Activated CD4-positive, alpha-beta memory T cell treated with anti-CD3 and anti-CD28 coated beads for 36 hours (primary cell): ENCODE results near the gene OR3A1. TPM values are rescaled to one million over a fixed set of nuclear protein-coding genes. Genes with fewer than 3 reads are reported as not detected.
"Not testable (repeated sequence)": the region's sequence is repeated elsewhere in the genome, so short reads cannot be mapped to it uniquely, and the experiment has no call there.

ENCODE experiments used
- CTCF ChIA-PET: fragments of 350-600 bp; sonication (Branson Sonifier 250); formaldehyde crosslinking; loops from one replicate; lab custom pipeline; 2021; ENCODE audit warnings: antibody characterized with exemption, inconsistent platforms; lab: Charles Lee
- POLR2A ChIA-PET: fragments of 350-600 bp; sonication (Branson Sonifier 250); formaldehyde crosslinking; loops from one replicate; lab custom pipeline; 2021; ENCODE audit warnings: antibody characterized with exemption; lab: Charles Lee
- DNase-seq: peaks from one replicate; pipeline ENCODE4 v3.0.0-alpha.2; 2020
- H3K27ac Mint-ChIP-seq: one replicate; pipeline ENCODE4 v1.8.0; 2021; ENCODE audit warnings: mixed read lengths
- H3K27me3 Mint-ChIP-seq: one replicate; pipeline ENCODE4 v1.8.0; 2021; ENCODE audit warnings: mixed read lengths
- H3K36me3 Mint-ChIP-seq: one replicate; pipeline ENCODE4 v1.8.0; 2021; ENCODE audit warnings: mixed read lengths
- H3K4me1 Mint-ChIP-seq: one replicate; pipeline ENCODE4 v1.8.0; 2021; ENCODE audit warnings: low read depth, mixed read lengths
- H3K4me3 Mint-ChIP-seq: one replicate; pipeline ENCODE4 v1.8.0; 2021; ENCODE audit warnings: mild to moderate bottlenecking, mixed read lengths
- H3K9me3 Mint-ChIP-seq: one replicate; pipeline ENCODE4 v1.8.0; 2021; ENCODE audit warnings: mixed read lengths
- intact Hi-C: fragments of 100-400 bp; cut with micrococcal nuclease; formaldehyde crosslinking; loops from one replicate; pipeline ENCODE4 v1.15.1; 2023
- total RNA-seq, 2 experiments: library from RNA; stranded (reverse); gene quantifications; one replicate each; pipeline ENCODE4 v1.2.3, GENCODE V29; 2021

Gene OR3A1, protein sequence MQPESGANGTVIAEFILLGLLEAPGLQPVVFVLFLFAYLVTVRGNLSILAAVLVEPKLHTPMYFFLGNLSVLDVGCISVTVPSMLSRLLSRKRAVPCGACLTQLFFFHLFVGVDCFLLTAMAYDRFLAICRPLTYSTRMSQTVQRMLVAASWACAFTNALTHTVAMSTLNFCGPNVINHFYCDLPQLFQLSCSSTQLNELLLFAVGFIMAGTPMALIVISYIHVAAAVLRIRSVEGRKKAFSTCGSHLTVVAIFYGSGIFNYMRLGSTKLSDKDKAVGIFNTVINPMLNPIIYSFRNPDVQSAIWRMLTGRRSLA
- under 1 TPM in 1 of 2 experiments, not detected in 1; 0.26 TPM for total RNA-seq

- no peak for DNase-seq
- Mint-ChIP-seq H3K4me3 (no peak within 1 kb of the TSS), H3K27ac (no peak within 1 kb of the TSS), H3K36me3 (no peaks in the 10 kb centered on the region), H3K9me3 (peaks cover 3% of the 10 kb centered on the region), H3K27me3 (peaks cover 7% of the 10 kb centered on the region), H3K4me1 (no peaks in the 10 kb centered on the region)
- intact Hi-C loops: no loop called here
- POLR2A ChIA-PET: no interaction called here
- CTCF ChIA-PET: no interaction called here
Measured at GRCh38 chr17:3298260-3298659, at the start of gene OR3A1. OR3A1 (minus strand) TSS chr17:3298360; CDS start chr17:3292582, 5,778 bp downstream.

DNA sequence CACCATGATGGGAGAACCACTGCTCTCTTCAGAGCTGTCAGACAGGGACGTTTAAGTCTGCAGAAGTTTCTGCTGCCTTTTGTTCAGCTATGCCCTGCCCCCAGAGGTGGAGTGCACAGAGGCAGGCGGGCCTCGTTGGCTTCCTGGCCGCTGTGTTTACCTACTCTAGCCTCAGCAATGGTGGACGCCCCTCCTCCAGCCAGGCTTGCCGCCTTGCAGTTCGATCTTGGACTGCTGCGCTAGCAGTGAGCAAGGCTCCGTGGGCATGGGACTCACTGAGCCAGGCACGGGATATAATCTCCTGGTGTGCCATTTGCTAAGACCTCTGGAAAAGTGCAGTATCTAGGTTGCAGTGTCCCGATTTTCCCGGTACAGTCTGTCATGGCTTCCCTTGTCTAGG is 44.6 kb upstream of the OR3A1 start:
- POLR2A ChIA-PET, H3K36me3 Mint-ChIP-seq, CTCF ChIA-PET, intact Hi-C loops, H3K27ac Mint-ChIP-seq, DNase-seq, H3K4me3 Mint-ChIP-seq, H3K4me1 Mint-ChIP-seq: not testable (repeated sequence)
- Mint-ChIP-seq H3K27me3 (peaks cover 29% of the 10 kb centered on the region), H3K9me3 (peaks cover 13% of the 10 kb centered on the region)

- peaks cover 13% of the 10 kb centered on the region for H3K27me3 Mint-ChIP-seq
- no peak overlapping the region for H3K27ac Mint-ChIP-seq
- no peak for DNase-seq
- ChIA-PET POLR2A (no interaction called here), CTCF (interaction anchor here (0.6 kb wide), 1 partner anchor 727 kb away, joined by 4 read pairs; no protein-coding TSS in a partner anchor)
- H3K9me3 Mint-ChIP-seq: peaks cover 14% of the 10 kb centered on the region
- intact Hi-C loops: no loop called here
- no peaks in the 10 kb centered on the region for H3K4me1 Mint-ChIP-seq
- peaks cover 9% of the 10 kb centered on the region for H3K36me3 Mint-ChIP-seq
- H3K4me3 Mint-ChIP-seq: no peak overlapping the region
Measured at GRCh38 chr17:3335876-3336275, 37.7 kb upstream of the OR3A1 start.

DNA sequence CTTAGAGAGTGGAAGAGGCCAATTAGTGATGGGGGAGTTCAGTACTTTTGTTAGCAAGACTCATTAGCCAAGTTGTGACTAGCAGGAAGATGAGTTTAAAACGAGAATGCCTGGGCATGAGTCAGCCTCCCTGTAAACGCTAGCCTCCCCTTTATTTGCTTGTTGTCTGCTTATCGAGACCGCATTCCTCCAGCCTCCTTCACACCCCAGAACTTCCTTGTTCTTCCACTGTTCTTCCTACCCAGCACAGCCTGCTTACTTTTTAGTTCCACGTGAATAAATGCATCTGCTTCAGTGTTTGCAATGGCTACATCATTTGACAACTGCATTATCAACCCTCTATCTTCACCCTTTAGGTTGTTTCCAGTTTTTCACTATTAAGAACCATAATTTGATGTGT is 20.2 kb upstream of the OR3A1 start:
- Mint-ChIP-seq H3K4me3 (no peak overlapping the region), H3K27ac (no peak overlapping the region), H3K36me3 (no peaks in the 10 kb centered on the region), H3K4me1 (no peaks in the 10 kb centered on the region), H3K27me3 (no peaks in the 10 kb centered on the region), H3K9me3 (peaks cover 2% of the 10 kb centered on the region)
- no peak for DNase-seq
- intact Hi-C loops: no loop called here
- POLR2A ChIA-PET: no interaction called here
- CTCF ChIA-PET: no interaction called here

DNA sequence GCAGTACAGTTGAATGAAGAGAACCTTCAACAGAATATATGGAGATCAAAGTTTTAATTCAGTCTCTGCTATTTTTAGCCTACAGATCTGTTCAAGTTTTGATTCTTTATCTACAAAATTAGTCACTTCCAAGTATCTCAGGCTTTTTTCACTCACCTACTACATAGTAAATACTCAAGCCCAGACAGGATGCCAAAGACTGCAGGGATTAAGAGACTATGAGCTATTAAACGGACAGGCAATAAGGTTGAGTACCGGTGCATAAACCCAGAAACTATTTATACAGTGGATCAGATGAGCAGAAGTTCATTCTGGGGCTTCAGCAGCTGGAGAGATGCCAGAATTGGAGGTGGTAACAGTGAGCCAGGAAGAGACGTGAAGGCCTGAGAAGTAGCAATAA is 18.7 kb upstream of the OR3A1 start:
- ChIA-PET CTCF (no interaction called here), POLR2A (no interaction called here)
- intact Hi-C loops: no loop called here
- no peak overlapping the region for H3K27ac Mint-ChIP-seq
- DNase-seq: no peak
- H3K4me3 Mint-ChIP-seq: no peak overlapping the region
- no peaks in the 10 kb centered on the region for H3K27me3 Mint-ChIP-seq
- H3K4me1 Mint-ChIP-seq: no peaks in the 10 kb centered on the region
- H3K36me3 Mint-ChIP-seq: no peaks in the 10 kb centered on the region
- peaks cover 2% of the 10 kb centered on the region for H3K9me3 Mint-ChIP-seq

DNA sequence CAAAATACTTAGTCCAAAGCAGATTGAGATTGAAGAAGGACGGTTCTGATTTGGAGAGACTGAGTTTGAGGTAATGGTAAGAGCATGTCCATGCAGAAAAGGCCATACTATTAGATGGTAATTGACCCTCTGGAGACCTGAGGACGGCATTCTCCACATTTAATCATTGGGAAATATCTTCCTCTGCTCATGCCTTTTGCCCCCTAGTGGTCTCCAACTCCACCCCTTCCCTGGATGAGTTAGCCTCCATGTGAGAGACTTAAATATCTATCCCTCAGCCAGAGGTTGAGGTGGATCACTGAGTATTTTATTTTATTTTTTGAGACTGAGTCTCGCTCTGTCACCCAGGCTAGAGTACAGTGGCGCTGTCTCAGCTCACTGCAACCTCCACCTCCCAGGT is 10.4 kb upstream of the OR3A1 start:
- H3K4me1 Mint-ChIP-seq: no peaks in the 10 kb centered on the region
- H3K9me3 Mint-ChIP-seq: no peaks in the 10 kb centered on the region
- H3K27me3 Mint-ChIP-seq: peaks cover 2% of the 10 kb centered on the region
- H3K36me3 Mint-ChIP-seq: no peaks in the 10 kb centered on the region
- DNase-seq: no peak
- intact Hi-C loops: no loop called here
- POLR2A ChIA-PET: no interaction called here
- no peak overlapping the region for H3K27ac Mint-ChIP-seq
- no peak overlapping the region for H3K4me3 Mint-ChIP-seq
- CTCF ChIA-PET: interaction anchor here (0.6 kb wide), 1 partner anchor 356 kb away, joined by 3 read pairs; no protein-coding TSS in a partner anchor

GRCh38 chr17:3295632-3296031 is 2.5 kb downstream of the OR3A1 start:
- Mint-ChIP-seq H3K27me3 (peaks cover 14% of the 10 kb centered on the region), H3K9me3 (no peaks in the 10 kb centered on the region), H3K36me3 (no peaks in the 10 kb centered on the region), H3K4me3 (no peak overlapping the region), H3K4me1 (no peaks in the 10 kb centered on the region), H3K27ac (no peak overlapping the region)
- no peak for DNase-seq
- intact Hi-C loops: no loop called here
- POLR2A ChIA-PET: no interaction called here
- CTCF ChIA-PET: no interaction called here

DNA sequence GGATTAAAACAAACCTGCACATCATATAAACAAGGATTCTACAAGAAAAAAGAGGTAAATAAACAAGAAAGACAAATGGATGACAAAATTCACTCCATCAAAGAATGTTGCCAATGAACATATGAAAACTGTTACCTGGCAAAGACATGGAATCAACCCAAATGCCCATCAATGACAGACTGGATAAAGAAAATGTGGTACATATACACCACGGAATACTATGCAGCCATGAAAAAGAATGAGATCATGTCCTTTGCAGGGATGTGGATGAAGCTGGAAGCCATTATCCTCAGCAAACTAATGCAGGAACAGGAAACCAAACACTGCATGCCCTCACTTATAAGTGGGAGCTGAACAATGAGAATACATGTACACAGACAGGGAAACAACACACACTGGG is 4.6 kb downstream of the OR3A1 start:
- POLR2A ChIA-PET, intact Hi-C loops: not testable (repeated sequence)

GRCh38 chr17:3282901-3283300 is 15.3 kb downstream of the OR3A1 start:
- H3K4me3 Mint-ChIP-seq: no peak overlapping the region
- peaks cover 1% of the 10 kb centered on the region for H3K27me3 Mint-ChIP-seq
- H3K9me3 Mint-ChIP-seq: peaks cover 3% of the 10 kb centered on the region
- POLR2A ChIA-PET: no interaction called here
- no peak for DNase-seq
- no peaks in the 10 kb centered on the region for H3K36me3 Mint-ChIP-seq
- H3K27ac Mint-ChIP-seq: no peak overlapping the region
- no peaks in the 10 kb centered on the region for H3K4me1 Mint-ChIP-seq
- intact Hi-C loops: no loop called here
- CTCF ChIA-PET: no interaction called here

More for the DNA sequence above, 4.6 kb downstream of the OR3A1 start:
- H3K27ac Mint-ChIP-seq, H3K36me3 Mint-ChIP-seq, H3K9me3 Mint-ChIP-seq, DNase-seq, H3K4me1 Mint-ChIP-seq, H3K4me3 Mint-ChIP-seq, CTCF ChIA-PET: not testable (repeated sequence)
- H3K27me3 Mint-ChIP-seq: peaks cover 28% of the 10 kb centered on the region

DNA sequence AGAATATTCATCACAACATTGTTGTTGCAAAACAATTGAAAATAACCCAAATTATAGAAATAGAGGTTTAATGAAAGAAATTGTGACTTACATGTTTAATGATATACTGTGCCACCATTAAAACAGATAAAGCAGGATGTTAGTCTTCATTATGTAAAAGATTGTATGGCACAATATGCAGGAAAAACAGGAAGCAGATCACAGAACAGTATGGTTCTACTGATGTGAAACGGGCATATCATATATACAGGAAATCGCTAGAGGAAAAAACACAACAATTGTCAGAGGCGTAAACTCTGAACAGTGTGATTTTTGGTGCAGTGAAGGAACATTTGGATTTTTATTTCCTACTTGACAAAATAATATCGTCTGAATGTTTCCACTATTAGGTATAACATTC is 22.0 kb downstream of the OR3A1 start:
- ChIA-PET CTCF (no interaction called here), POLR2A (no interaction called here)
- Mint-ChIP-seq H3K27ac (no peak overlapping the region), H3K36me3 (no peaks in the 10 kb centered on the region), H3K4me3 (no peak overlapping the region), H3K27me3 (peaks cover 1% of the 10 kb centered on the region), H3K4me1 (no peaks in the 10 kb centered on the region), H3K9me3 (peaks cover 8% of the 10 kb centered on the region)
- intact Hi-C loops: no loop called here
- DNase-seq: no peak

- CTCF ChIA-PET: no interaction called here
Measured at GRCh38 chr17:3271072-3271848, 26.9 kb downstream of the OR3A1 start.

GRCh38 chr17:3260600-3260999 is 37.6 kb downstream of the OR3A1 start:
- H3K36me3 Mint-ChIP-seq: no peaks in the 10 kb centered on the region
- H3K27me3 Mint-ChIP-seq: peaks cover 12% of the 10 kb centered on the region
- H3K27ac Mint-ChIP-seq: no peak overlapping the region
- ChIA-PET POLR2A (no interaction called here), CTCF (no interaction called here)
- intact Hi-C loops: no loop called here
- no peaks in the 10 kb centered on the region for H3K4me1 Mint-ChIP-seq
- no peak overlapping the region for H3K4me3 Mint-ChIP-seq
- no peaks in the 10 kb centered on the region for H3K9me3 Mint-ChIP-seq
- no peak for DNase-seq

More at GRCh38 chr17:3271072-3271848, 26.9 kb downstream of the OR3A1 start:
- H3K9me3 Mint-ChIP-seq: peaks cover 13% of the 10 kb centered on the region
- no peaks in the 10 kb centered on the region for H3K36me3 Mint-ChIP-seq
- POLR2A ChIA-PET: no interaction called here
- intact Hi-C loops: no loop called here
- DNase-seq: no peak
- peaks cover 4% of the 10 kb centered on the region for H3K27me3 Mint-ChIP-seq
- H3K27ac Mint-ChIP-seq: no peak overlapping the region
- H3K4me3 Mint-ChIP-seq: no peak overlapping the region
- H3K4me1 Mint-ChIP-seq: no peaks in the 10 kb centered on the region
